ENCODE results near the gene SUGCT.

SUGCT gene

DNA sequence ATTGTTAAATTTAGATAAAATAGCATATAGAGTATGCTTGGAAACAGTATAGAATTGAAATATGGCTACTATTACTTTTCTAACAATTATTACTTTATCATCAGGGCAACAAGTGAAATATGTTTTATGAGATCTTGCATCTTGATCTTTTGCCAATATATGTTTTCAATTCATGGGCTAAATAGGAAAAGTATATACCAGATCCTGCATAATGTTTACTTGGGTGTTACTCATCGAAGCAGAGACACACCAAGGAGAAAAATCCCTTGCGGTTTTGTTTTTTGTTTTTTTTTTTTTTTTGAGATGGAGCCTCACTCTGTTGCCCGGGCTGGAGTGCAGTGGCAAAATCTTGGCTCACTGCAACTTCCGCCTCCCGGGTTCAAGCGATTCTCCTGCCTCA lies 541.4 kb downstream of the SUGCT start:
- no peak for DNase-seq (ENCODE audit: low read depth)

GRCh38 chr7:40680657-40681056 lies 545.9 kb downstream of the SUGCT start:
- DNase-seq (ENCODE audit: low read depth), result no peak

- no peak for DNase-seq (ENCODE audit: low read depth)
Observed at GRCh38 chr7:40682696-40683095, 547.9 kb downstream of the SUGCT start.

DNA sequence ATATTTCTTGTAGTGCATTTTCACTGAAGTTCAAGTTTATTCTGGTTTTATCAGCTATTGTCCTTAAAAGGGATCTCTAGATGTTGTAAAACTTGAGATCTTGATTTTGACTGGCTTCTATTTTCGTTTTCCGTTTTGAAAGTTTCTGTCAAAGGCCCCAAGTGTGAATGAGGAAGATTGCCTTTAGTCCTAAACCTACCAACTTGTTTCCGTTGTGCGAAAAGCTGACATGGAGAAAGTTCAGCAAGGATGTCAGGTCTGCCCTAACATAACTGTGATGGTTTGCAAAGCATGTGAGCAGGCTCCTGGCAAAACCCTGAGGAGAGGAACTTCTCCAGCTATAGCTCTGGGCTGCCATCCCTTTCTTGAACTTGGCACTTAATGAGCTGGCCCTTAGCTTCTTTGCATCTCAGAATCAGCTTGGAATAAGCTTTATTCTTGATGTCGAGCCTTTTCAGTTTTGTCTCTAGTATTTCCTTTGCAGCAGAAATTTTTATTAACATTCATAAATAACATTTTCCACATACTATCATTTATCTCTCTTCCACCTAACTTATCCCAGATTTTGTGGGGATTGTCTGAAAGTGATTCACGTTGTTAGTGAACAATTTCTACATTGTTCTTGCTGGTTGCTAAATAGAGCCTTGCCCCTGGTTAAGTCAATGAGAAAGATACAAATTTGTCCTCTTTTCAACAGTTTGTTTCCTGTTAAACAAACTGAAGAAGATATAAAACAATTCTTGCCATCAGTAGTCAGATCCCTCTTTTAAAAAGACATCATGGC lies 559.4 kb downstream of the SUGCT start:
- no peak for DNase-seq (ENCODE audit: low read depth)

- no peak for DNase-seq (ENCODE audit: low read depth)
Observed at GRCh38 chr7:40694991-40695390, 560.2 kb downstream of the SUGCT start.

- DNase-seq (ENCODE audit: low read depth), result no peak
Observed at GRCh38 chr7:40697653-40698052, 562.8 kb downstream of the SUGCT start.

GRCh38 chr7:40698214-40698920 lies 563.6 kb downstream of the SUGCT start:
- DNase-seq (ENCODE audit: low read depth), result no peak

- no peak for DNase-seq (ENCODE audit: low read depth)
Observed at GRCh38 chr7:40698921-40699260, 564.1 kb downstream of the SUGCT start.

DNA sequence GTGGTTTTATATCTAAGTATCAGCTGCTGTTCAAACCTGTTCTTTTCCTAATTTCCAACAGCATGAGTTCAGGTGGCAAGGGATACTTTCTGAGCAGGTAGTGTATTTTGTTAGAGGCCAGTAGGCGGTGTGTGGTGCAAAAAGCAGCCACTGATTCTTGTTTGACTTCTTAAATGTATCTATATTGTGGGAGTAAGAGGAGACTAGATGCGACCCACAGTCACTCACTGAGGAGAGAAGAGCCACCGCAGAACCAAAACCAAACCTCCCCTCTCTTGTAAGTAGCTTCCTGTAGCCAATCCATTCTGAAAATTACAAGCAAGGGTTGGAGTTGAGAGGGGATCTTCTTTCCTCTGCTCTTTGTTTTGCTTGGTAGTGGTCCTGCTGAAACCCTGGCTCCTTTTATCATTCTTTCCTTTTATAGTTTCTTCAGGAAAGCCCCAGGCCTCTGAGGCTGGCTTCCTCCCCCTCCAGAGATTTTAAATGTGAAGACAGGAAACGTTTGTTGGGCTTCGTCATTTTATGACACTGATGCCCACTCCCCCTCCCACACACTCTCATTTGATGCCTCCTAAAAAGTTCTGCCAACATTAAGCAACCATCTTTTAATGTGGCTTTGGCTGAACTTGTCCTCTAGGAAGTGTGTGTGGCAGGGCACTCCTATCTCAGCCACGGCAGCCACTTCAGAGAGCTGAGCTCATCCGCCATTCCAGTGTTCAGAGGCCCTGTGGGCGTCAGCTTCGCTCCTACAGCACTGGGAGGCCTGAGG lies 566.0 kb downstream of the SUGCT start:
- DNase-seq (ENCODE audit: low read depth), result no peak

DNA sequence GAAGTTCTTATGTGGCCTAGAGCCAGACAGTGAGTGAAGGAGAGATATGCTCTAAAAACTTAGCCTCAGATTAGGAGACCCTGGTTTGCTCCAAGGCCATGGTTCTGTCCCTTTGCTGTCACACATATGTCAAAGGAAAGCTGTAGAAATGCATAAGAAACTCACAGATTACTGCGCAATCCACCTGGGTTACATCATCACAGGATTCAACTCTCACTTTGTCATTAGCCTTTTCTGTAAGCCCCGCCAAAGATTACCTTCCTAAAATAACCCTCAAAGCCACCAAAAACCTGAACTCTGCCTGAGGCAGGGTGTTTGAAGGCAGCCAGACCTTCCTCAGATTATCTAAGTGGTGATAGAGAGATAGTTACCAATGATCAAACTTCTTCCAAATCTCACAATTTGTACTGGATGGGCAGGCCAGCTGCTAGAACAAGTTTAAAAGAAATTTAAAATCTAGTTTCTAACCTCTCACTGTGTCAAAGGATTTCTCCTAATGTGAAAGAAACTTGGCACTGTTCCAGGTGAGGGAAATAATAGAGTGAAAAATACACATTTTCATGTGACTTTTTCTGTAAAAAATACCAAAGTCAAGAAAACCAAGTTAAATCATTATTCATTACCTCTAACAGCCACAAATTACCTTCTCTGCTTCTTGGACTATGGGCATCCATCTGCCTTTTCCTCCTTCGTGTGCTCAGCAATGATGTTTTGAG lies 567.2 kb downstream of the SUGCT start:
- no peak for DNase-seq (ENCODE audit: low read depth)

DNA sequence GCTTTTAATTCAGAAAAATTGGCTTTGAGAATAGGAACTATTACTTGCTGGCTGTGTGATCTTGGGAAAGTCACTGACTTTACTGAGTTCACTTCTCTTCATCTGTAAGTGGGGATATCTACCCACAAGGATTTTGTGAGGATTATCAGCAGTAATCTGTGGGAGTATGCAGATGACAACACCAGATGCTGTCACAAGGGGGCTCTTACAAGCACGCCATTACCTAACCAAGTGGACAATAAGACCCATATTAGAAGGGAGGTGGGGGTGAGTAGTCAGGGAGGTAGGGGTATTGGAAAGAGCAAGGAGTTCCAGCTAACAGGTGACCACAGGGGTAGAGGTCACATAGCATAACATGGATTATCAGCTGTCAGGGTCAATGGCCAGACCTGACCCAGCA lies 569.4 kb downstream of the SUGCT start:
- DNase-seq (ENCODE audit: low read depth), result no peak

GRCh38 chr7:40706829-40707228 lies 572.0 kb downstream of the SUGCT start:
- no peak for DNase-seq (ENCODE audit: low read depth)

DNA sequence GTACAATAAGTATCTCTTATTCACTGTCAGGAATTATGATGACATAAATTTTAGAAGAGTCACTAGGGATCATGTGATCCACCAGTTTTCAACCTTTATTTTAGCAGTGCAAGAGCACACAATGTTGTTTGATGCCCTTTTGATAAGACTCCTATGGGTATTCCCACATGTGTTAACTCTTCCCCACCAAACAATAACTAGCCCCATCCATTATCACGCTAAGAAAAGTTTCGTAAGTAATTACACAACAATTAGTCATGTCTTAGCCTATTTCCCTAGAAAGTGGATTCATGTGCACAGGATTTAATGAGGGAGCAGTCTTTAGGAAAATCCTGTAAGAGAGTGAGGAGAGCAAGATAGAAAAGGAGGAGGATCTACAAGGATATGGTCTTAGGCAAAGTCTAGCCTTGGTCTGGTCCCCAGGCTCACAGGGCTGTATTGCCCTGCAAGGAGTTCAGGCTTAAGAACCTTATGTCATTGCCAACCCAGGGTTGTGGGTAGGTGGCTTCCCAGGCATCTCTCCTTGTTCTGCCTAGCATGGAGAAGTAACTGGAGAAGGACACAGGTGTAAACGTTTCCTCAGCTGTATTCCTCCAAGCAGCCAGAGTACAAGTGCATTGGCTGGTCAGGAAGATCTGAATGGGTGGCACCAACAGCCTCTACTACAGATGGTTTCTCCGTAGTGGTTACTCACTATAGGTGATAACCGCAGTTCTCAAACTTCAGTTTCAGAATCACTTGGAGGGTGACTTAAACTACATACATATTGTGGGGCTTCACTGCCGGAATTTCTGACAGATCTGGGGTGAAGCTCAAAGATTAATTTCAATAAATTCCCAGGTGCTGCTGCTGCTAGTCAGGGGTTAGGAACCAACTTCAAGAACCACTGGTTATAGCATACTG lies 574.5 kb downstream of the SUGCT start:
- DNase-seq (ENCODE audit: low read depth), result no peak

DNA sequence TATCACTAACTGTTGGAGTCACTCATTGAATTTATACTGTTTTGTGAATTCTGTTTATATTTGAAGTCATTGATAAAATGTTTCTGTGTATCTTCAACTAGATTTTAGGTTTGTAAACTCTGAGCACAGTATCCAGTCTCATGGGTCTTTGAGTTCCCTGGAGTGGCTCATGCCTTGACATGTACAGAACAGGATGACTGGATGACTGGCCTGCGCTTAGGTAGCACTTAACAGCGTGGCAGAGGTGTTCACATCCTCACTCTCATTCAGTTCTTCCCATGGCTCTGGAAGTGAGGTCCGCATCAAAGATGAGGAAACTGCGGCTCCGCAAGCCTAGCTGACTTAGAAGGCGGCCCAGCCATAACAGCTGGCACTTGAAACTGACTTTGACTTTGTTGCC lies 576.9 kb downstream of the SUGCT start:
- no peak for DNase-seq (ENCODE audit: low read depth)

GRCh38 chr7:40714363-40715052 lies 579.7 kb downstream of the SUGCT start:
- DNase-seq (ENCODE audit: low read depth), result no peak

DNA sequence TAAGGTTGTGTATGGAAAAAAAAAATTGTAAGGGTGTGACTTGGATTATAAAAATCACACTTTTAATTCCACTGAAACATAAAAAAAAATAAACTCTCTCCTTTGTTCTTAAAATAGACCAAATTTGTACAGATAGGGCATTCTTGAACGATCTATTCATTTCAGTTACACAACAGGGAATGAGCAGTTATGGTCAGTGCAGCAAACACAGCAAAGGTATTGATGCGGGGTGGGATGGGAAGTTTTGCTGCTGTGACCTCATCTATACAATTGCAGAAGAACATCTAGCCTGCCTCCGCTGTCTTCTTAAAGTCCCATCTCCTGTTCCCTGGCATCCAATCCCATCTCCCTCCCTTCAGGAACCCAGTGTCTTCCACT lies 580.2 kb downstream of the SUGCT start:
- DNase-seq (ENCODE audit: low read depth), result no peak

DNA sequence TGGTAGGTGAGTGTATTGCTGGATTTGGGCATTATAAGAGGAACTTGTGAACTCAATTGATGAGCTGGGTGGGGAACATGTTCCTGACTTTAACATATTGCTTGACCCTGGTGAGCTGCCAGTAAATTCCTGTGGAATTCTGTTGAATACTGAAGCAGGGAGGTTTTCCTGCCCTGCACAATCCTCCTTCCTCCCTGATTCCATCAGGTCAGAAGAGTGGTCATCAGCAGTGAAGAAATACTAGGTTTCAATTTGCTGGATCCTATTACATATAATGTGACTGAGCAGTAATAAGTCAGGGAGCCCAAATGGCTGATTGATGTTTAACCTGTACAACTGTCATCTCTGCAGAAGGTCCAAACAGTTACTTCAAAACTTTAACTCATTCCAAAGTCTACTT lies 581.2 kb downstream of the SUGCT start:
- no peak for DNase-seq (ENCODE audit: low read depth)

- no peak for DNase-seq (ENCODE audit: low read depth)
Observed at GRCh38 chr7:40717242-40717641, 582.4 kb downstream of the SUGCT start.

DNA sequence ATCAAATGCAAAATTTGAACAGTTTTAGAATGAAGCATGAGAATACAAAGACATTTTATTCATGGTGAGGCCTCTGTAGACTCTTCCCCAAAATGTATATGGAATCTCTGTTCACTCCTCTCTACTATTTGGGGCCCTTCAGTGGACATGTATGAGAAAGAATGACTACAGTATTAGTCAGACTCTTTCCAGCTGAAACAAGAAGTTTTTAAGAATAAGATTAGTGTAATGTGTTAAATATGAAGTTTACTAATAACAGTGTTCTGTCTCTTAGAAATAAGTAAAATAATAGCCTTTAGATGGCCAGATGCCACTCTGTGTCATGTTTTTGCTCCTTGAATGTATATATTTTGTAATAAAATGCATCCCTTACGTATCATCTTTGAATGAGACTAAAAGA lies 585.6 kb downstream of the SUGCT start:
- DNase-seq (ENCODE audit: low read depth), result no peak

GRCh38 chr7:40721342-40721949 lies 586.6 kb downstream of the SUGCT start:
- no peak for DNase-seq (ENCODE audit: low read depth)

All from CMK (cell line).